ENCODE measurements around the gene PNLIPRP2. TPM values are rescaled to one million over a fixed set of nuclear protein-coding genes. Genes with fewer than 3 reads are reported as not detected.

PNLIPRP2 gene
- total RNA-seq (2014; rRNA removed; shearing (Covaris generic)), result not detected in 2 replicates

GRCh38 chr10:116620423-116621400 is at the start of gene PNLIPRP2:
Gene PNLIPRP2, plus strand, starts transcription at chr10:116620953.
- no peak for DNase-seq (ENCODE audit: low read depth)

GRCh38 chr10:116574797-116575196 is 46.0 kb upstream of the PNLIPRP2 start:
- no peak for DNase-seq (ENCODE audit: low read depth)

GRCh38 chr10:116587878-116588591 is 32.7 kb upstream of the PNLIPRP2 start:
- peak; percentile 13 for DNase-seq (ENCODE audit: low read depth)

GRCh38 chr10:116588995-116589394 is 31.8 kb upstream of the PNLIPRP2 start:
- DNase-seq (ENCODE audit: low read depth), result no peak

GRCh38 chr10:116589926-116590325 is 30.8 kb upstream of the PNLIPRP2 start:
- no peak for DNase-seq (ENCODE audit: low read depth)

GRCh38 chr10:116590590-116591444 is 29.9 kb upstream of the PNLIPRP2 start, which contains the start of gene PNLIPRP1:
Gene PNLIPRP1, plus strand, starts transcription at chr10:116590959. Its CDS starts 171 bp downstream, at chr10:116591130.
- no peak for DNase-seq (ENCODE audit: low read depth)

- no peak for DNase-seq (ENCODE audit: low read depth)
Observed at GRCh38 chr10:116593139-116593740, 27.5 kb upstream of the PNLIPRP2 start.

GRCh38 chr10:116594525-116595035 is 26.2 kb upstream of the PNLIPRP2 start:
- DNase-seq (ENCODE audit: low read depth), result no peak

GRCh38 chr10:116596062-116596461 is 24.7 kb upstream of the PNLIPRP2 start:
- DNase-seq (ENCODE audit: low read depth), result no peak

- DNase-seq (ENCODE audit: low read depth), result no peak
Observed at GRCh38 chr10:116597543-116597942, 23.2 kb upstream of the PNLIPRP2 start.

- DNase-seq (ENCODE audit: low read depth), result no peak
Observed at GRCh38 chr10:116598329-116598728, 22.4 kb upstream of the PNLIPRP2 start.

GRCh38 chr10:116599991-116600390 is 20.8 kb upstream of the PNLIPRP2 start:
- DNase-seq (ENCODE audit: low read depth), result no peak

- DNase-seq (ENCODE audit: low read depth), result no peak
Observed at GRCh38 chr10:116602648-116603400, 17.9 kb upstream of the PNLIPRP2 start.

- no peak for DNase-seq (ENCODE audit: low read depth)
Observed at GRCh38 chr10:116606061-116606483, 14.7 kb upstream of the PNLIPRP2 start.

- DNase-seq (ENCODE audit: low read depth), result no peak
Observed at GRCh38 chr10:116607336-116607735, 13.4 kb upstream of the PNLIPRP2 start.

- DNase-seq (ENCODE audit: low read depth), result no peak
Observed at GRCh38 chr10:116608686-116609594, 11.8 kb upstream of the PNLIPRP2 start.

GRCh38 chr10:116610443-116611152 is 10.2 kb upstream of the PNLIPRP2 start:
- no peak for DNase-seq (ENCODE audit: low read depth)

- DNase-seq (ENCODE audit: low read depth), result no peak
Observed at GRCh38 chr10:116611153-116611545, 9.6 kb upstream of the PNLIPRP2 start.
